ENCODE results near the gene MCU. TPM values are rescaled to one million over a fixed set of nuclear protein-coding genes. Genes with fewer than 3 reads are reported as not detected.

Gene MCU
- total RNA-seq, 1 donor from 2014 or later: 31.4 TPM

- no peaks in the 10 kb centered on the region for H3K36me3 Mint-ChIP-seq (ENCODE audit: unreplicated experiment)
- no peaks in the 10 kb centered on the region for H3K27me3 Mint-ChIP-seq (ENCODE audit: unreplicated experiment)
- H3K4me3 Mint-ChIP-seq (ENCODE audit: unreplicated experiment): no peak overlapping the region
- TF ChIP-seq, protein P1, sequence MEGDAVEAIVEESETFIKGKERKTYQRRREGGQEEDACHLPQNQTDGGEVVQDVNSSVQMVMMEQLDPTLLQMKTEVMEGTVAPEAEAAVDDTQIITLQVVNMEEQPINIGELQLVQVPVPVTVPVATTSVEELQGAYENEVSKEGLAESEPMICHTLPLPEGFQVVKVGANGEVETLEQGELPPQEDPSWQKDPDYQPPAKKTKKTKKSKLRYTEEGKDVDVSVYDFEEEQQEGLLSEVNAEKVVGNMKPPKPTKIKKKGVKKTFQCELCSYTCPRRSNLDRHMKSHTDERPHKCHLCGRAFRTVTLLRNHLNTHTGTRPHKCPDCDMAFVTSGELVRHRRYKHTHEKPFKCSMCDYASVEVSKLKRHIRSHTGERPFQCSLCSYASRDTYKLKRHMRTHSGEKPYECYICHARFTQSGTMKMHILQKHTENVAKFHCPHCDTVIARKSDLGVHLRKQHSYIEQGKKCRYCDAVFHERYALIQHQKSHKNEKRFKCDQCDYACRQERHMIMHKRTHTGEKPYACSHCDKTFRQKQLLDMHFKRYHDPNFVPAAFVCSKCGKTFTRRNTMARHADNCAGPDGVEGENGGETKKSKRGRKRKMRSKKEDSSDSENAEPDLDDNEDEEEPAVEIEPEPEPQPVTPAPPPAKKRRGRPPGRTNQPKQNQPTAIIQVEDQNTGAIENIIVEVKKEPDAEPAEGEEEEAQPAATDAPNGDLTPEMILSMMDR (IDR thresholded peaks at IDR 0.05): no peak
- no peak overlapping the region for H3K27ac Mint-ChIP-seq (ENCODE audit: unreplicated experiment)
- peaks cover 17% of the 10 kb centered on the region for H3K4me1 Mint-ChIP-seq (ENCODE audit: unreplicated experiment)
- H3K9me3 Mint-ChIP-seq (ENCODE audit: unreplicated experiment): no peaks in the 10 kb centered on the region
- DNase-seq (ENCODE audit: extremely low spot score, unreplicated experiment): no peak
These were observed 136.4 kb downstream of the MCU start for GRCh38 chr10:72828294-72828693.

DNA sequence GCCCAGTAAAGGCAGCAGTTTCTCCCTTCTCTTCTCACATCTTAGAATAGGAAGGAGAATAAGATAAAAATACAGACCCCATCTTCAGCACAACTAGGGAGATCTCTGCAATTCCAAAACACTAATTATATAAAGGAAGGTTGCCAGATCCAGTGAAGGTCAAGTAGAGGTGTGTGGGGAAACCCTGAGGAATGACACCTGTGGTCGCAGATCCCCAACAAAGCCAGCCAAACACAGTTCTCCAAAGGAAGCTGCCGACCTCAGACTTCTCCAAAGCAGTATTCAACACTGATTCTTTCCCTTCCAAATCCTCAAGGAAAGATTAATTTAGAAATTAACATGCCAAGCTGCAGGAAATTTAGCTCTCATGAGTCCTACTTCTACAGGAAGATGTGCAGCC, 138.7 kb downstream of the MCU start:
- Mint-ChIP-seq H3K27me3 (ENCODE audit: unreplicated experiment) (no peaks in the 10 kb centered on the region), H3K9me3 (ENCODE audit: unreplicated experiment) (no peaks in the 10 kb centered on the region), H3K36me3 (ENCODE audit: unreplicated experiment) (no peaks in the 10 kb centered on the region), H3K4me1 (ENCODE audit: unreplicated experiment) (peaks cover 14% of the 10 kb centered on the region), H3K4me3 (ENCODE audit: unreplicated experiment) (no peak overlapping the region), H3K27ac (ENCODE audit: unreplicated experiment) (no peak overlapping the region)
- TF ChIP-seq, protein P1 (IDR thresholded peaks at IDR 0.05): no peak
- no peak for DNase-seq (ENCODE audit: extremely low spot score, unreplicated experiment)

- TF ChIP-seq, protein P1 (IDR thresholded peaks at IDR 0.05): no peak
- Mint-ChIP-seq H3K27ac (ENCODE audit: unreplicated experiment) (peak overlapping the region; percentile 47), H3K9me3 (ENCODE audit: unreplicated experiment) (no peaks in the 10 kb centered on the region), H3K27me3 (ENCODE audit: unreplicated experiment) (no peaks in the 10 kb centered on the region), H3K4me1 (ENCODE audit: unreplicated experiment) (peaks cover 14% of the 10 kb centered on the region), H3K36me3 (ENCODE audit: unreplicated experiment) (no peaks in the 10 kb centered on the region), H3K4me3 (ENCODE audit: unreplicated experiment) (no peak overlapping the region)
- DNase-seq (ENCODE audit: extremely low spot score, unreplicated experiment): no peak
These were observed 139.9 kb downstream of the MCU start for GRCh38 chr10:72831696-72832409.

GRCh38 chr10:72832701-72833100, 140.8 kb downstream of the MCU start:
- Mint-ChIP-seq H3K4me1 (ENCODE audit: unreplicated experiment) (peaks cover 14% of the 10 kb centered on the region), H3K4me3 (ENCODE audit: unreplicated experiment) (no peak overlapping the region), H3K9me3 (ENCODE audit: unreplicated experiment) (no peaks in the 10 kb centered on the region), H3K36me3 (ENCODE audit: unreplicated experiment) (no peaks in the 10 kb centered on the region), H3K27ac (ENCODE audit: unreplicated experiment) (no peak overlapping the region), H3K27me3 (ENCODE audit: unreplicated experiment) (no peaks in the 10 kb centered on the region)
- DNase-seq (ENCODE audit: extremely low spot score, unreplicated experiment): no peak
- TF ChIP-seq, protein P1 (IDR thresholded peaks at IDR 0.05): no peak

DNA sequence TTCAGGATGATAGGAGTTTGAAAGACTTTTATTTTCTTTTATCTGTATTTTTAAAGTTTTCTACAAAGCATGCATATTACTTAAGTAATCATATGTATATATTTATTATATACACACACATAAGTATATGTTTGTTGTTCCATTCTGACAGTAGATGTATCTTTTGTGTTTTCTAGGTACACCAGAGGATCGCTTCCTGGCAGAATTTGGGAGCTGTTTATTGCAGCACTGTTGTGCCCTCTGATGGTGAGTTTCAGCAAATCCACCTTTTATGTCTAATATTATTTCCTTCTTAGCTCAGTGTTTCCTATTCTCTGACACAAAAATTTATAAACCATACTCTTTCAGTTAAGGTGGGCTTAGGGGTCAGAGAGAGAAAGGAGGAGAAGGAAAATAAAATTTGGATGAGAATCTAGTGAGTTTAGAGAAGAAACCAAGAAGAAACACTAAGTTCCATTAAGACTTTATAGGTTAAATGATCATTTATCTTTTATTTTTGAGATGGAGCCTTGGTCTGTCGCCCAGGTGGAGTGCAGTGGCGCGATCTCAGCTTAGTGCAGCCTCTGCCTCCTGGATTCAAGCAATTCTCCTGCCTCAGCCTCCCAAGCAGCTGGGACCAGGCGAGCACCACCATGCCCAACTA, 142.4 kb downstream of the MCU start:
- H3K27ac Mint-ChIP-seq (ENCODE audit: unreplicated experiment): no peak overlapping the region
- H3K9me3 Mint-ChIP-seq (ENCODE audit: unreplicated experiment): no peaks in the 10 kb centered on the region
- TF ChIP-seq, protein P1 (IDR thresholded peaks at IDR 0.05): peak; percentile 79
- no peak for DNase-seq (ENCODE audit: extremely low spot score, unreplicated experiment)
- H3K4me3 Mint-ChIP-seq (ENCODE audit: unreplicated experiment): no peak overlapping the region
- H3K36me3 Mint-ChIP-seq (ENCODE audit: unreplicated experiment): no peaks in the 10 kb centered on the region
- H3K4me1 Mint-ChIP-seq (ENCODE audit: unreplicated experiment): peaks cover 14% of the 10 kb centered on the region
- no peaks in the 10 kb centered on the region for H3K27me3 Mint-ChIP-seq (ENCODE audit: unreplicated experiment)
